WTC11 (cell line): ENCODE measurements around the gene RPS6KB2. TPM values are rescaled to one million over a fixed set of nuclear protein-coding genes. Genes with fewer than 3 reads are reported as not detected.
A peak's percentile ranks its signal among the peaks of the same experiment; 100 is the strongest.
"Not testable (repeated sequence)": the region's sequence is repeated elsewhere in the genome, so short reads cannot be mapped to it uniquely, and the experiment has no call there.

ENCODE experiments used
- ATAC-seq: fragments of 200-7000 bp; cut with Tn5 transposase; 2 replicates; pipeline ENCODE4 v1.10.0; 2021; ENCODE audit warnings: mild to moderate bottlenecking, moderate library complexity
- CTCF ChIA-PET: fragments of 300-600 bp; sonication (Branson Sonifier 250); formaldehyde crosslinking; loops from one replicate; lab custom pipeline; 2021; ENCODE audit warnings: antibody characterized with exemption; lab: Charles Lee
- POLR2A ChIA-PET: fragments of 350-600 bp; sonication (Branson Sonifier 250); formaldehyde crosslinking; loops from one replicate; lab custom pipeline; 2021; ENCODE audit warnings: antibody characterized with exemption; lab: Charles Lee
- DNase-seq: peaks from one replicate; pipeline ENCODE4 v3.0.0; 2021; ENCODE audit warnings: low spot score
- H3K27ac Mint-ChIP-seq: 2 replicates; pipeline ENCODE4 v1.8.0; 2021; ENCODE audit warnings: mixed read lengths
- H3K27me3 Mint-ChIP-seq: 2 replicates; pipeline ENCODE4 v1.8.0; 2021; ENCODE audit warnings: low read depth, mild to moderate bottlenecking, moderate library complexity, mixed read lengths
- H3K36me3 Mint-ChIP-seq: 2 replicates; pipeline ENCODE4 v1.8.0; 2021; ENCODE audit warnings: mixed read lengths
- H3K4me1 Mint-ChIP-seq: 2 replicates; pipeline ENCODE4 v1.8.0; 2022; ENCODE audit warnings: mixed read lengths
- H3K4me3 Mint-ChIP-seq: 2 replicates; pipeline ENCODE4 v1.8.0; 2021; ENCODE audit warnings: mild to moderate bottlenecking, moderate library complexity, mixed read lengths
- H3K9me3 Mint-ChIP-seq: 2 replicates; pipeline ENCODE4 v1.8.0; 2021; ENCODE audit warnings: mixed read lengths
- CREM ChIP-seq: sonication (generic); formaldehyde crosslinking; IDR thresholded peaks from 2 replicates; pipeline ENCODE4 v1.8.1; 2022; ENCODE audit warnings: mild to moderate bottlenecking, missing genetic modification reagents, moderate library complexity
- ETV6 ChIP-seq: sonication (generic); formaldehyde crosslinking; IDR thresholded peaks from 2 replicates; pipeline ENCODE4 v1.8.1; 2022; ENCODE audit warnings: mild to moderate bottlenecking, missing genetic modification reagents
- ZNF138 ChIP-seq: sonication (generic); formaldehyde crosslinking; conservative IDR thresholded peaks from 2 replicates; pipeline ENCODE4 v1.8.1; 2022; ENCODE audit warnings: mild to moderate bottlenecking, moderate library complexity, missing genetic modification reagents
- total RNA-seq: library from RNA; stranded (reverse); gene quantifications from 3 replicates; pipeline ENCODE4 v1.2.3, GENCODE V29; 2021
- TF ChIP-seq, protein P1 (sequence below): fragments of 250-450 bp; sonication (Bioruptor Pico); IDR thresholded peaks from 2 replicates; pipeline ENCODE4 v1.9.0; 2021; ENCODE audit warnings: mild to moderate bottlenecking
- TF ChIP-seq, protein P2 (sequence below): sonication (generic); formaldehyde crosslinking; IDR thresholded peaks from 2 replicates; pipeline ENCODE4 v1.8.0; 2023; ENCODE audit warnings: missing genetic modification reagents, mild to moderate bottlenecking, borderline replicate concordance
- TF ChIP-seq, protein P3 (sequence below): sonication (generic); formaldehyde crosslinking; conservative IDR thresholded peaks from 2 replicates; pipeline ENCODE4 v1.8.1; 2023; ENCODE audit warnings: mild to moderate bottlenecking, low read depth, missing genetic modification reagents, moderate library complexity
- TF ChIP-seq, protein P4 (sequence below): sonication (generic); formaldehyde crosslinking; IDR thresholded peaks from 2 replicates; pipeline ENCODE4 v1.8.1; 2023; ENCODE audit warnings: mild to moderate bottlenecking, missing genetic modification reagents

Gene RPS6KB2
- total RNA-seq, 1 experiment from 2014 or later: 54.7 TPM

DNA sequence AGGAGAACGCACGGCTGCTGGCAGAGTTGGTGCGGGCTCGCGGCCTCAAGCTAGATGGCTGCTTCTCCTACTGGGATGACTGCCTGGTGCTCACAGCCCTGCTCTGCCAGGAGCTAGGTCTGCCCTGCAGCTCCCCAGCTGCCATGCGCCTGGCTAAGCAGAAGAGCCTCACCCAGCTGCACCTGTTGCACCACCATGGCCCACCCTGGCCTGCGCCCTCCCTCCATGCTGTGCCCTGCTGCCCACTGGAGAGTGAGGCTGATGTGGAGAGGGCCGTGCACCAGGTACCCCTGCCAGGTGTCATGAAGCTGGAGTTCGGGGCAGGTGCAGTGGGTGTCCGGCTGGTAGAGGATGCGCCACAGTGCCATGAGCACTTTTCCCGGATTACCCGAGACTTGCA, 4.8 kb upstream of the RPS6KB2 start (continued):
- TF ChIP-seq, protein P1, sequence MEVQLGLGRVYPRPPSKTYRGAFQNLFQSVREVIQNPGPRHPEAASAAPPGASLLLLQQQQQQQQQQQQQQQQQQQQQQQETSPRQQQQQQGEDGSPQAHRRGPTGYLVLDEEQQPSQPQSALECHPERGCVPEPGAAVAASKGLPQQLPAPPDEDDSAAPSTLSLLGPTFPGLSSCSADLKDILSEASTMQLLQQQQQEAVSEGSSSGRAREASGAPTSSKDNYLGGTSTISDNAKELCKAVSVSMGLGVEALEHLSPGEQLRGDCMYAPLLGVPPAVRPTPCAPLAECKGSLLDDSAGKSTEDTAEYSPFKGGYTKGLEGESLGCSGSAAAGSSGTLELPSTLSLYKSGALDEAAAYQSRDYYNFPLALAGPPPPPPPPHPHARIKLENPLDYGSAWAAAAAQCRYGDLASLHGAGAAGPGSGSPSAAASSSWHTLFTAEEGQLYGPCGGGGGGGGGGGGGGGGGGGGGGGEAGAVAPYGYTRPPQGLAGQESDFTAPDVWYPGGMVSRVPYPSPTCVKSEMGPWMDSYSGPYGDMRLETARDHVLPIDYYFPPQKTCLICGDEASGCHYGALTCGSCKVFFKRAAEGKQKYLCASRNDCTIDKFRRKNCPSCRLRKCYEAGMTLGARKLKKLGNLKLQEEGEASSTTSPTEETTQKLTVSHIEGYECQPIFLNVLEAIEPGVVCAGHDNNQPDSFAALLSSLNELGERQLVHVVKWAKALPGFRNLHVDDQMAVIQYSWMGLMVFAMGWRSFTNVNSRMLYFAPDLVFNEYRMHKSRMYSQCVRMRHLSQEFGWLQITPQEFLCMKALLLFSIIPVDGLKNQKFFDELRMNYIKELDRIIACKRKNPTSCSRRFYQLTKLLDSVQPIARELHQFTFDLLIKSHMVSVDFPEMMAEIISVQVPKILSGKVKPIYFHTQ (CRISPR knock-in tag): no peak
- TF ChIP-seq, protein P2, sequence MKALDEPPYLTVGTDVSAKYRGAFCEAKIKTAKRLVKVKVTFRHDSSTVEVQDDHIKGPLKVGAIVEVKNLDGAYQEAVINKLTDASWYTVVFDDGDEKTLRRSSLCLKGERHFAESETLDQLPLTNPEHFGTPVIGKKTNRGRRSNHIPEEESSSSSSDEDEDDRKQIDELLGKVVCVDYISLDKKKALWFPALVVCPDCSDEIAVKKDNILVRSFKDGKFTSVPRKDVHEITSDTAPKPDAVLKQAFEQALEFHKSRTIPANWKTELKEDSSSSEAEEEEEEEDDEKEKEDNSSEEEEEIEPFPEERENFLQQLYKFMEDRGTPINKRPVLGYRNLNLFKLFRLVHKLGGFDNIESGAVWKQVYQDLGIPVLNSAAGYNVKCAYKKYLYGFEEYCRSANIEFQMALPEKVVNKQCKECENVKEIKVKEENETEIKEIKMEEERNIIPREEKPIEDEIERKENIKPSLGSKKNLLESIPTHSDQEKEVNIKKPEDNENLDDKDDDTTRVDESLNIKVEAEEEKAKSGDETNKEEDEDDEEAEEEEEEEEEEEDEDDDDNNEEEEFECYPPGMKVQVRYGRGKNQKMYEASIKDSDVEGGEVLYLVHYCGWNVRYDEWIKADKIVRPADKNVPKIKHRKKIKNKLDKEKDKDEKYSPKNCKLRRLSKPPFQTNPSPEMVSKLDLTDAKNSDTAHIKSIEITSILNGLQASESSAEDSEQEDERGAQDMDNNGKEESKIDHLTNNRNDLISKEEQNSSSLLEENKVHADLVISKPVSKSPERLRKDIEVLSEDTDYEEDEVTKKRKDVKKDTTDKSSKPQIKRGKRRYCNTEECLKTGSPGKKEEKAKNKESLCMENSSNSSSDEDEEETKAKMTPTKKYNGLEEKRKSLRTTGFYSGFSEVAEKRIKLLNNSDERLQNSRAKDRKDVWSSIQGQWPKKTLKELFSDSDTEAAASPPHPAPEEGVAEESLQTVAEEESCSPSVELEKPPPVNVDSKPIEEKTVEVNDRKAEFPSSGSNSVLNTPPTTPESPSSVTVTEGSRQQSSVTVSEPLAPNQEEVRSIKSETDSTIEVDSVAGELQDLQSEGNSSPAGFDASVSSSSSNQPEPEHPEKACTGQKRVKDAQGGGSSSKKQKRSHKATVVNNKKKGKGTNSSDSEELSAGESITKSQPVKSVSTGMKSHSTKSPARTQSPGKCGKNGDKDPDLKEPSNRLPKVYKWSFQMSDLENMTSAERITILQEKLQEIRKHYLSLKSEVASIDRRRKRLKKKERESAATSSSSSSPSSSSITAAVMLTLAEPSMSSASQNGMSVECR: no peak

DNA sequence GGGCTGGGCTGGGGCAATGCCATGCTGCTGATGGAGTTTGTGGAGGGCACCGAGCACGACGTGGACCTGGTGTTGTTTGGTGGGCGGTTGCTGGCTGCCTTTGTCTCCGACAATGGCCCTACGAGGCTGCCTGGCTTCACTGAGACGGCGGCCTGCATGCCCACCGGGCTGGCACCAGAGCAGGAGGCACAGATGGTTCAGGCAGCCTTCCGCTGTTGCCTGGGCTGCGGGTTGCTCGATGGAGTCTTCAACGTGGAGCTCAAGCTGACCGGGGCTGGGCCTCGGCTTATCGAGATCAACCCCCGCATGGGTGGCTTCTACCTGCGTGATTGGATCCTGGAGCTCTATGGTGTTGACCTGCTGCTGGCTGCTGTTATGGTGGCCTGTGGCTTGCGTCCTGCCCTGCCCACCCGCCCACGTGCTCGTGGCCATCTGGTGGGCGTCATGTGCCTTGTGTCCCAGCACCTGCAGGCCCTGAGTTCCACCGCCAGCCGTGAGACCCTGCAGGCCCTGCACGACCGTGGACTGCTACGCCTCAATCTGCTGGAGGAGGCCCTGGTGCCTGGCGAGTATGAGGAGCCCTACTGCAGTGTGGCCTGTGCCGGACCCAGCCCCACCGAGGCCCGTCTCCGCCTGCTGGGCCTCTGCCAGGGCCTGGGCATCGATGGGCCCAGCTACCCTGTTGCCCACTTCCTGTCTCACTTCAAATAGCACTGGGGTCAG, 4.2 kb upstream of the RPS6KB2 start:
- TF ChIP-seq, protein P3, sequence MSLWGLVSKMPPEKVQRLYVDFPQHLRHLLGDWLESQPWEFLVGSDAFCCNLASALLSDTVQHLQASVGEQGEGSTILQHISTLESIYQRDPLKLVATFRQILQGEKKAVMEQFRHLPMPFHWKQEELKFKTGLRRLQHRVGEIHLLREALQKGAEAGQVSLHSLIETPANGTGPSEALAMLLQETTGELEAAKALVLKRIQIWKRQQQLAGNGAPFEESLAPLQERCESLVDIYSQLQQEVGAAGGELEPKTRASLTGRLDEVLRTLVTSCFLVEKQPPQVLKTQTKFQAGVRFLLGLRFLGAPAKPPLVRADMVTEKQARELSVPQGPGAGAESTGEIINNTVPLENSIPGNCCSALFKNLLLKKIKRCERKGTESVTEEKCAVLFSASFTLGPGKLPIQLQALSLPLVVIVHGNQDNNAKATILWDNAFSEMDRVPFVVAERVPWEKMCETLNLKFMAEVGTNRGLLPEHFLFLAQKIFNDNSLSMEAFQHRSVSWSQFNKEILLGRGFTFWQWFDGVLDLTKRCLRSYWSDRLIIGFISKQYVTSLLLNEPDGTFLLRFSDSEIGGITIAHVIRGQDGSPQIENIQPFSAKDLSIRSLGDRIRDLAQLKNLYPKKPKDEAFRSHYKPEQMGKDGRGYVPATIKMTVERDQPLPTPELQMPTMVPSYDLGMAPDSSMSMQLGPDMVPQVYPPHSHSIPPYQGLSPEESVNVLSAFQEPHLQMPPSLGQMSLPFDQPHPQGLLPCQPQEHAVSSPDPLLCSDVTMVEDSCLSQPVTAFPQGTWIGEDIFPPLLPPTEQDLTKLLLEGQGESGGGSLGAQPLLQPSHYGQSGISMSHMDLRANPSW (CRISPR knock-in tag): no peak
- TF ChIP-seq ZNF138 (CRISPR knock-in tag) (no peak), ETV6 (CRISPR knock-in tag) (no peak), CREM (CRISPR knock-in tag) (no peak)
- TF ChIP-seq, protein P4, sequence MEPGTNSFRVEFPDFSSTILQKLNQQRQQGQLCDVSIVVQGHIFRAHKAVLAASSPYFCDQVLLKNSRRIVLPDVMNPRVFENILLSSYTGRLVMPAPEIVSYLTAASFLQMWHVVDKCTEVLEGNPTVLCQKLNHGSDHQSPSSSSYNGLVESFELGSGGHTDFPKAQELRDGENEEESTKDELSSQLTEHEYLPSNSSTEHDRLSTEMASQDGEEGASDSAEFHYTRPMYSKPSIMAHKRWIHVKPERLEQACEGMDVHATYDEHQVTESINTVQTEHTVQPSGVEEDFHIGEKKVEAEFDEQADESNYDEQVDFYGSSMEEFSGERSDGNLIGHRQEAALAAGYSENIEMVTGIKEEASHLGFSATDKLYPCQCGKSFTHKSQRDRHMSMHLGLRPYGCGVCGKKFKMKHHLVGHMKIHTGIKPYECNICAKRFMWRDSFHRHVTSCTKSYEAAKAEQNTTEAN (CRISPR knock-in tag): no peak
- H3K27ac Mint-ChIP-seq: no peak overlapping the region
- DNase-seq: no peak
- POLR2A ChIA-PET: interaction anchor here (1.4 kb wide), 1 partner anchor 22 kb away, joined by 6 read pairs; the partner anchor contains the start of gene PPP1CA
- no peak overlapping the region for H3K4me3 Mint-ChIP-seq
- CTCF ChIA-PET: interaction anchor here (1.0 to 1.3 kb wide), 2 partner anchors 23 to 41 kb away, joined by 5 read pairs; partner anchors contain the start of gene PPP1CA
- H3K36me3 Mint-ChIP-seq: no peaks in the 10 kb centered on the region
- no peaks in the 10 kb centered on the region for H3K9me3 Mint-ChIP-seq
- peaks cover 12% of the 10 kb centered on the region for H3K4me1 Mint-ChIP-seq
- H3K27me3 Mint-ChIP-seq: peaks cover 4% of the 10 kb centered on the region; the same call in 1 of the 2 replicates
- no peak for ATAC-seq

DNA sequence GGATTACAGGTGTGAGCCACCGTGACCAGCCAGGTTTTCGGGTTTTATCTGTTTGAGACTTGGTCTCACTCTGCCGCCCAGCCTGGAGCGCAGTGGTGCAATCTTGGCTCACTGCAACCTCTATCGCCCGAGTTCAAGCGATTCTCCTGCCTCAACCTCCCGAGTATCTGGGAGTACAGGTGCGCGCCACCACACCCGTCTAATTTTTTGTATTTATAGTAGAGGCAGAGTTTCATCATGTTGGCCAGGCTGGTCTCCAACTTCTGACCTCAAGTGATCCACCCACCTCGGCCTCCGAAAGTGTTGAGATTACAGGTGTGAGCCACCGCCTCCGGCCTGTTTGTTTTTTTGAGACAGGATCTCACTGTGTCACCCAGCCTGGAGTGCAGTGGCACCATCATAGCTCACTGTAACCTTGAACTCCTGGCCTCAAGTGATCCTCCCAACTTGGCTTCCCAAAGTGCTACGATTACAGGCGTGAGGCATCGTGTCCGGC, 882 bp upstream of the RPS6KB2 start:
- not testable (repeated sequence) for H3K4me1 Mint-ChIP-seq, H3K9me3 Mint-ChIP-seq, H3K36me3 Mint-ChIP-seq, ATAC-seq, H3K27me3 Mint-ChIP-seq, DNase-seq
- H3K27ac Mint-ChIP-seq: peak overlapping the region; percentile 93
- peak overlapping the region; percentile 97 for H3K4me3 Mint-ChIP-seq
- ChIA-PET CTCF (interaction anchor here (1.1 to 4.5 kb wide), 2 partner anchors 26 to 36 kb away, joined by 3 to 23 read pairs; partner anchors contain the start of genes PPP1CA and RAD9A), POLR2A (interaction anchor here (0.9 to 2.7 kb wide), 3 partner anchors 26 to 41 kb away, joined by 3 to 10 read pairs (median 3); partner anchors contain the start of genes PPP1CA and TMEM134)
